ENCODE measurements around the gene CFAP99.

The CFAP99 gene

GRCh38 chr4:2457481-2458295 lies 38.9 kb downstream of the CFAP99 start:
- H3K4me2 ChIP-seq (ENCODE audit: low read depth, low read length, poor library complexity, severe bottlenecking) = no peak overlapping the region
- no peaks in the 10 kb centered on the region for H4K20me1 ChIP-seq (ENCODE audit: insufficient read depth, low read length, poor library complexity, severe bottlenecking)
- no peaks in the 10 kb centered on the region for H3K79me2 ChIP-seq (ENCODE audit: insufficient read depth, low read length)
- peaks cover 6% of the 10 kb centered on the region for H3K27me3 ChIP-seq (ENCODE audit: insufficient read depth, low read length, poor library complexity, severe bottlenecking)
- H3K4me1 ChIP-seq (ENCODE audit: insufficient read depth, low read length, poor library complexity, severe bottlenecking) = no peaks in the 10 kb centered on the region
- no peaks in the 10 kb centered on the region for H3K9me3 ChIP-seq (ENCODE audit: insufficient read depth, low read depth, low read length)
- H3K9ac ChIP-seq (ENCODE audit: low read depth, low read length, poor library complexity, severe bottlenecking) = no peak overlapping the region
- H3K4me3 ChIP-seq (ENCODE audit: low read length, poor library complexity, severe bottlenecking) = no peak overlapping the region
- no peak overlapping the region for H2AFZ ChIP-seq (ENCODE audit: low read length)
- H3K9me2 ChIP-seq (replicated peaks; ENCODE audit: low read depth, low read length) = no peaks in the 10 kb centered on the region
- no peaks in the 10 kb centered on the region for H3K36me3 ChIP-seq (ENCODE audit: insufficient read depth, low read length)
- TF ChIP-seq EZH2phosphoT487 (IDR thresholded peaks at IDR 0.05; ENCODE audit: borderline replicate concordance) = no peak
- no peak for TF ChIP-seq CTCF (conservative IDR thresholded peaks at IDR 0.05; ENCODE audit: low read length)
- no peaks in the 10 kb centered on the region for H3F3A ChIP-seq (ENCODE audit: low read depth)

GRCh38 chr4:2458546-2459491 lies 40.1 kb downstream of the CFAP99 start:
- no peaks in the 10 kb centered on the region for H3K4me1 ChIP-seq (ENCODE audit: insufficient read depth, low read length, poor library complexity, severe bottlenecking)
- H3K4me2 ChIP-seq (ENCODE audit: low read depth, low read length, poor library complexity, severe bottlenecking) = no peak overlapping the region
- no peak for TF ChIP-seq EZH2phosphoT487 (IDR thresholded peaks at IDR 0.05; ENCODE audit: borderline replicate concordance)
- no peak for TF ChIP-seq CTCF (conservative IDR thresholded peaks at IDR 0.05; ENCODE audit: low read length)

GRCh38 chr4:2459589-2460349 lies 41.0 kb downstream of the CFAP99 start:
- H3K4me2 ChIP-seq (ENCODE audit: low read depth, low read length, poor library complexity, severe bottlenecking) = no peak overlapping the region
- H3K9ac ChIP-seq (ENCODE audit: low read depth, low read length, poor library complexity, severe bottlenecking) = no peak overlapping the region
- TF ChIP-seq CTCF (conservative IDR thresholded peaks at IDR 0.05; ENCODE audit: low read length) = no peak
- H3K79me2 ChIP-seq (ENCODE audit: insufficient read depth, low read length) = no peaks in the 10 kb centered on the region
- no peaks in the 10 kb centered on the region for H3K9me2 ChIP-seq (replicated peaks; ENCODE audit: low read depth, low read length)
- peaks cover 6% of the 10 kb centered on the region for H3K27me3 ChIP-seq (ENCODE audit: insufficient read depth, low read length, poor library complexity, severe bottlenecking)
- no peaks in the 10 kb centered on the region for H3K36me3 ChIP-seq (ENCODE audit: insufficient read depth, low read length)
- no peaks in the 10 kb centered on the region for H3F3A ChIP-seq (ENCODE audit: low read depth)
- H4K20me1 ChIP-seq (ENCODE audit: insufficient read depth, low read length, poor library complexity, severe bottlenecking) = no peaks in the 10 kb centered on the region
- H2AFZ ChIP-seq (ENCODE audit: low read length) = no peak overlapping the region
- no peak overlapping the region for H3K4me3 ChIP-seq (ENCODE audit: low read length, poor library complexity, severe bottlenecking)
- H3K4me1 ChIP-seq (ENCODE audit: insufficient read depth, low read length, poor library complexity, severe bottlenecking) = no peaks in the 10 kb centered on the region
- no peaks in the 10 kb centered on the region for H3K9me3 ChIP-seq (ENCODE audit: insufficient read depth, low read depth, low read length)

More at GRCh38 chr4:2458546-2459491, 40.1 kb downstream of the CFAP99 start:
- H3K36me3 ChIP-seq (ENCODE audit: insufficient read depth, low read length) = no peaks in the 10 kb centered on the region
- H3F3A ChIP-seq (ENCODE audit: low read depth) = no peaks in the 10 kb centered on the region
- no peak overlapping the region for H2AFZ ChIP-seq (ENCODE audit: low read length)
- H3K79me2 ChIP-seq (ENCODE audit: insufficient read depth, low read length) = no peaks in the 10 kb centered on the region
- H3K4me3 ChIP-seq (ENCODE audit: low read length, poor library complexity, severe bottlenecking) = no peak overlapping the region
- H3K9ac ChIP-seq (ENCODE audit: low read depth, low read length, poor library complexity, severe bottlenecking) = no peak overlapping the region
- H3K27me3 ChIP-seq (ENCODE audit: insufficient read depth, low read length, poor library complexity, severe bottlenecking) = peaks cover 6% of the 10 kb centered on the region
- no peaks in the 10 kb centered on the region for H4K20me1 ChIP-seq (ENCODE audit: insufficient read depth, low read length, poor library complexity, severe bottlenecking)
- H3K9me3 ChIP-seq (ENCODE audit: insufficient read depth, low read depth, low read length) = no peaks in the 10 kb centered on the region
- H3K9me2 ChIP-seq (replicated peaks; ENCODE audit: low read depth, low read length) = no peaks in the 10 kb centered on the region
